H9 (cell line): ENCODE data around the gene CYREN. TPM values are rescaled to one million over a fixed set of nuclear protein-coding genes. Genes with fewer than 3 reads are reported as not detected.

Experiments used
- DNase-seq: peaks from one replicate; pipeline ENCODE4 v3.0.0-alpha.2; 2017
- H2AFZ ChIP-seq: one replicate; pipeline ENCODE4 v1.6.1; 2013; ENCODE audit warnings: mild to moderate bottlenecking, low read length, control low read depth, moderate library complexity
- H2AK5ac ChIP-seq: 2 replicates; pipeline ENCODE4 v1.6.1; 2013; ENCODE audit warnings: low read length, control low read depth, mixed read lengths; ENCODE audit not compliant: insufficient read length
- H2BK120ac ChIP-seq: one replicate; pipeline ENCODE4 v1.6.1; 2013; ENCODE audit warnings: low read depth, mild to moderate bottlenecking, low read length, control low read depth, inconsistent platforms; ENCODE audit not compliant: poor library complexity, severe bottlenecking
- H2BK12ac ChIP-seq: 2 replicates; pipeline ENCODE4 v1.6.1; 2013; ENCODE audit warnings: low read length, control low read depth, mixed read lengths, low read depth; ENCODE audit not compliant: insufficient read length
- H2BK15ac ChIP-seq: 2 replicates; pipeline ENCODE4 v1.6.1; 2013; ENCODE audit warnings: low read depth, low read length, control low read depth
- H2BK20ac ChIP-seq: one replicate; pipeline ENCODE4 v1.6.1; 2013; ENCODE audit warnings: low read depth, mild to moderate bottlenecking, low read length, control low read depth, inconsistent platforms; ENCODE audit not compliant: poor library complexity, severe bottlenecking
- H2BK5ac ChIP-seq: 2 replicates; pipeline ENCODE4 v1.6.1; 2013; ENCODE audit warnings: low read length, control low read depth, mixed read lengths; ENCODE audit not compliant: insufficient read length
- H3K14ac ChIP-seq: 2 replicates; pipeline ENCODE4 v1.6.1; 2013; ENCODE audit warnings: low read length, control low read depth; ENCODE audit not compliant: insufficient read depth
- H3K18ac ChIP-seq: 2 replicates; pipeline ENCODE4 v1.6.1; 2013; ENCODE audit warnings: low read depth, mild to moderate bottlenecking, mixed read lengths, low read length, control low read depth; ENCODE audit not compliant: insufficient read length
- H3K23ac ChIP-seq: 2 replicates; pipeline ENCODE4 v1.6.1; 2013; ENCODE audit warnings: low read length, control low read depth, mixed read lengths, low read depth; ENCODE audit not compliant: insufficient read length
- H3K23me2 ChIP-seq: 2 replicates; pipeline ENCODE4 v1.6.1; 2013; ENCODE audit warnings: low read depth, mild to moderate bottlenecking, mixed read lengths, low read length, control low read depth; ENCODE audit not compliant: insufficient read length, poor library complexity, severe bottlenecking
- H3K27ac ChIP-seq: 2 replicates; pipeline ENCODE4 v1.5.1; 2013; ENCODE audit warnings: low read length, control low read depth, mixed read lengths, low read depth; ENCODE audit not compliant: insufficient read length
- H3K27me3 ChIP-seq: 2 replicates; pipeline ENCODE4 v1.6.1; 2013; ENCODE audit warnings: low read length, control low read depth, inconsistent platforms; ENCODE audit not compliant: insufficient read depth
- H3K4ac ChIP-seq: 2 replicates; pipeline ENCODE4 v1.6.1; 2013; ENCODE audit warnings: low read depth, mild to moderate bottlenecking, control low read depth, inconsistent platforms, low read length, moderate library complexity
- H3K4me1 ChIP-seq: 2 replicates; pipeline ENCODE4 v1.6.1; 2013; ENCODE audit warnings: low read length, control low read depth, inconsistent platforms; ENCODE audit not compliant: insufficient read depth
- H3K4me2 ChIP-seq: 2 replicates; pipeline ENCODE4 v1.6.1; 2013; ENCODE audit warnings: low read length, control low read depth, mixed read lengths; ENCODE audit not compliant: insufficient read length, insufficient read depth
- H3K56ac ChIP-seq: 2 replicates; pipeline ENCODE4 v1.6.1; 2013; ENCODE audit warnings: low read depth, mild to moderate bottlenecking, mixed read lengths, low read length, control low read depth; ENCODE audit not compliant: insufficient read length
- H3K79me1 ChIP-seq: 2 replicates; pipeline ENCODE4 v1.6.1; 2013; ENCODE audit warnings: low read depth, mild to moderate bottlenecking, moderate library complexity, low read length, control low read depth, inconsistent platforms; ENCODE audit not compliant: insufficient read depth, poor library complexity, severe bottlenecking
- H3K79me2 ChIP-seq: 2 replicates; pipeline ENCODE4 v1.6.1; 2013; ENCODE audit warnings: low read length, control low read depth, inconsistent platforms; ENCODE audit not compliant: insufficient read depth
- H3K9ac ChIP-seq: 2 replicates; pipeline ENCODE4 v1.6.1; 2013; ENCODE audit warnings: low read length, control low read depth, mixed read lengths; ENCODE audit not compliant: insufficient read length; ENCODE audit errors: extremely low read depth
- H3K9me3 ChIP-seq: one replicate; pipeline ENCODE4 v1.6.1; 2013; ENCODE audit warnings: low read depth, low read length, inconsistent platforms; ENCODE audit not compliant: control insufficient read depth
- H3T11ph ChIP-seq: one replicate; pipeline ENCODE4 v1.6.1; 2013; ENCODE audit warnings: mild to moderate bottlenecking, low read length, control low read depth, inconsistent platforms
- H4K20me1 ChIP-seq: one replicate; pipeline ENCODE4 v1.6.1; 2013; ENCODE audit not compliant: control insufficient read depth, insufficient read length, insufficient read depth
- H4K5ac ChIP-seq: 2 replicates; pipeline ENCODE4 v1.6.1; 2013; ENCODE audit warnings: low read depth, mild to moderate bottlenecking, mixed read lengths, low read length, control low read depth; ENCODE audit not compliant: insufficient read length
- H4K8ac ChIP-seq: replicated peaks from 2 replicates; pipeline ENCODE4 v1.6.1; 2013; ENCODE audit warnings: low read length, control low read depth, mixed read lengths, low read depth; ENCODE audit not compliant: insufficient read length
- H4K91ac ChIP-seq: 2 replicates; pipeline ENCODE4 v1.6.1; 2013; ENCODE audit warnings: low read depth, mild to moderate bottlenecking, moderate library complexity, mixed read lengths, low read length, control low read depth; ENCODE audit not compliant: insufficient read length
- H3K27ac Mint-ChIP-seq, 3 experiments: 2 replicates in 2 of 3; 3 replicates in 1 of 3; pipeline ENCODE4 v1.8.0; 2020 to 2021; ENCODE audit warnings: mixed read lengths in 3 of 3, mild to moderate bottlenecking in 1 of 3, moderate library complexity in 1 of 3
- H3K27me3 Mint-ChIP-seq: 2 replicates; pipeline ENCODE4 v1.8.0; 2021; ENCODE audit warnings: low read depth, mild to moderate bottlenecking, moderate library complexity, mixed read lengths
- H3K36me3 Mint-ChIP-seq, 3 experiments: 2 replicates in 2 of 3; 3 replicates in 1 of 3; pipeline ENCODE4 v1.8.0; 2020 to 2021; ENCODE audit warnings: low read depth in 3 of 3, mixed read lengths in 3 of 3; ENCODE audit not compliant: insufficient read depth in 1 of 3
- H3K4me1 Mint-ChIP-seq, 2 experiments: 2 replicates each; pipeline ENCODE4 v1.8.0; 2020; ENCODE audit warnings: mixed read lengths in 2 of 2
- H3K4me3 Mint-ChIP-seq, 2 experiments: 2 replicates in 1 of 2; 3 replicates in 1 of 2; pipeline ENCODE4 v1.8.0; 2020 to 2021; ENCODE audit warnings: mild to moderate bottlenecking in 2 of 2, mixed read lengths in 2 of 2, moderate library complexity in 1 of 2
- H3K9me3 Mint-ChIP-seq, 2 experiments: 2 replicates in 1 of 2; 3 replicates in 1 of 2; pipeline ENCODE4 v1.8.0; 2020; ENCODE audit warnings: mild to moderate bottlenecking in 2 of 2, mixed read lengths in 2 of 2, moderate library complexity in 1 of 2
- CTCF ChIP-seq: fragments of 200-600 bp; sonication (generic); conservative IDR thresholded peaks from 3 replicates; pipeline ENCODE4 v1.8.0; 2021; ENCODE audit warnings: antibody characterized with exemption, mild to moderate bottlenecking
- WGBS: extraction: QIAGEN DNeasy Blood & Tissue Kit; methylation state at CpG from one replicate; pipeline ENCODE4 v1.1.7; 2013; ENCODE audit warnings: missing lambda C conversion rate, low lambda C conversion rate, mixed read lengths; ENCODE audit not compliant: insufficient read length; ENCODE audit errors: extremely low coverage; 5-methylcytosine and 5-hydroxymethylcytosine counted together
- total RNA-seq: library from RNA; stranded (reverse); gene quantifications from 2 replicates; pipeline ENCODE4 v1.2.1, GENCODE V29; 2021

CYREN gene
- total RNA-seq, 1 experiment from 2014 or later = 72.0 TPM

GRCh38 chr7:135121868-135122267 lies 48.6 kb downstream of the CYREN start:
- DNase-seq = peak; percentile 30
- Histone ChIP-seq H2BK120ac (no peak overlapping the region), H4K91ac (no peak overlapping the region), H3K14ac (no peak overlapping the region), H2BK5ac (no peak overlapping the region), H3T11ph (no peak overlapping the region), H3K9me3 (no peaks in the 10 kb centered on the region), H2BK12ac (no peak overlapping the region), H3K9ac (no peak overlapping the region), H2BK20ac (no peak overlapping the region), H3K79me2 (no peaks in the 10 kb centered on the region), H4K5ac (no peak overlapping the region), H3K23me2 (no peaks in the 10 kb centered on the region), H2BK15ac (no peak overlapping the region), H3K56ac (no peak overlapping the region), H3K27me3 (no peaks in the 10 kb centered on the region), H4K8ac (no peak overlapping the region), H2AK5ac (no peak overlapping the region), H3K4me1 (no peaks in the 10 kb centered on the region), H3K4me2 (no peak overlapping the region), H2AFZ (no peak overlapping the region), H3K4ac (no peak overlapping the region), H3K27ac (no peak overlapping the region), H3K18ac (no peak overlapping the region), H3K79me1 (no peaks in the 10 kb centered on the region), H3K23ac (no peak overlapping the region), H4K20me1 (no peaks in the 10 kb centered on the region)
- H3K27ac Mint-ChIP-seq = peak overlapping the region in 1 of 3 experiments; percentile 72; a peak in 1 of 7 replicates
- H3K4me1 Mint-ChIP-seq = peaks cover 2 to 7% of the 10 kb centered on the region in 2 experiments; a peak in 2 of 4 replicates
- no CpG with 5 or more reads among the region's 6 CpGs for WGBS
- TF ChIP-seq CTCF = no peak
- no peak overlapping the region for H3K4me3 Mint-ChIP-seq
- H3K36me3 Mint-ChIP-seq = peaks cover 4 to 19% (median 14%) of the 10 kb centered on the region in 3 experiments; a peak in 6 of 7 replicates
- peaks cover 13 to 16% of the 10 kb centered on the region in 2 experiments for H3K9me3 Mint-ChIP-seq
- H3K27me3 Mint-ChIP-seq = no peaks in the 10 kb centered on the region; the same call in 1 of the 2 replicates
